Naive B cell (primary cell): ENCODE measurements around the gene SLC32A1. TPM values are rescaled to one million over a fixed set of nuclear protein-coding genes. Genes with fewer than 3 reads are reported as not detected.

Source experiments
- ATAC-seq, 2 donors: fragments of 150-1000 bp; cut with Tn5 transposase; 2 replicates each; pipeline ENCODE4 v1.10.0; 2021; ENCODE audit warnings: low read depth in 2 of 2, mild to moderate bottlenecking in 2 of 2, moderate library complexity in 2 of 2
- DNase-seq: peaks from one replicate; pipeline ENCODE4 v3.0.0; 2022
- H3K27ac Mint-ChIP-seq, 6 donors: one replicate each; pipeline ENCODE4 v1.8.0; 2020 to 2022; ENCODE audit warnings: mild to moderate bottlenecking in 6 of 6, mixed read lengths in 6 of 6, moderate library complexity in 5 of 6, inconsistent platforms in 2 of 6
- H3K27me3 Mint-ChIP-seq, 3 donors: one replicate each; pipeline ENCODE4 v1.8.0; 2021 to 2022; ENCODE audit warnings: mixed read lengths in 3 of 3, mild to moderate bottlenecking in 1 of 3
- H3K36me3 Mint-ChIP-seq, 2 donors: one replicate each; pipeline ENCODE4 v1.8.0; 2020 to 2022; ENCODE audit warnings: mixed read lengths in 2 of 2, inconsistent platforms in 1 of 2, mild to moderate bottlenecking in 1 of 2
- H3K4me1 Mint-ChIP-seq, 3 donors: one replicate each; pipeline ENCODE4 v1.8.0; 2020 to 2022; ENCODE audit warnings: mixed read lengths in 3 of 3, inconsistent platforms in 1 of 3, mild to moderate bottlenecking in 1 of 3, moderate library complexity in 1 of 3
- H3K4me3 Mint-ChIP-seq, 8 donors: one replicate each; pipeline ENCODE4 v1.8.0; 2020 to 2022; ENCODE audit warnings: mild to moderate bottlenecking in 8 of 8, mixed read lengths in 8 of 8, moderate library complexity in 8 of 8, inconsistent platforms in 2 of 8
- H3K9me3 Mint-ChIP-seq, 7 donors: one replicate each; pipeline ENCODE4 v1.8.0; 2020 to 2022; ENCODE audit warnings: mixed read lengths in 7 of 7, mild to moderate bottlenecking in 5 of 7, inconsistent platforms in 2 of 7, moderate library complexity in 1 of 7
- polyA plus RNA-seq, 6 donors: library from polyadenylated mRNA; unstranded; fragments of 300-500 nt; fragmentation: Illumina TruSeq; gene quantifications; one replicate each; pipeline ENCODE4 v1.2.3, GENCODE V29; 2021; ENCODE audit warnings: low read depth in 6 of 6

SLC32A1 gene, protein sequence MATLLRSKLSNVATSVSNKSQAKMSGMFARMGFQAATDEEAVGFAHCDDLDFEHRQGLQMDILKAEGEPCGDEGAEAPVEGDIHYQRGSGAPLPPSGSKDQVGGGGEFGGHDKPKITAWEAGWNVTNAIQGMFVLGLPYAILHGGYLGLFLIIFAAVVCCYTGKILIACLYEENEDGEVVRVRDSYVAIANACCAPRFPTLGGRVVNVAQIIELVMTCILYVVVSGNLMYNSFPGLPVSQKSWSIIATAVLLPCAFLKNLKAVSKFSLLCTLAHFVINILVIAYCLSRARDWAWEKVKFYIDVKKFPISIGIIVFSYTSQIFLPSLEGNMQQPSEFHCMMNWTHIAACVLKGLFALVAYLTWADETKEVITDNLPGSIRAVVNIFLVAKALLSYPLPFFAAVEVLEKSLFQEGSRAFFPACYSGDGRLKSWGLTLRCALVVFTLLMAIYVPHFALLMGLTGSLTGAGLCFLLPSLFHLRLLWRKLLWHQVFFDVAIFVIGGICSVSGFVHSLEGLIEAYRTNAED
- polyA plus RNA-seq = not detected

DNA sequence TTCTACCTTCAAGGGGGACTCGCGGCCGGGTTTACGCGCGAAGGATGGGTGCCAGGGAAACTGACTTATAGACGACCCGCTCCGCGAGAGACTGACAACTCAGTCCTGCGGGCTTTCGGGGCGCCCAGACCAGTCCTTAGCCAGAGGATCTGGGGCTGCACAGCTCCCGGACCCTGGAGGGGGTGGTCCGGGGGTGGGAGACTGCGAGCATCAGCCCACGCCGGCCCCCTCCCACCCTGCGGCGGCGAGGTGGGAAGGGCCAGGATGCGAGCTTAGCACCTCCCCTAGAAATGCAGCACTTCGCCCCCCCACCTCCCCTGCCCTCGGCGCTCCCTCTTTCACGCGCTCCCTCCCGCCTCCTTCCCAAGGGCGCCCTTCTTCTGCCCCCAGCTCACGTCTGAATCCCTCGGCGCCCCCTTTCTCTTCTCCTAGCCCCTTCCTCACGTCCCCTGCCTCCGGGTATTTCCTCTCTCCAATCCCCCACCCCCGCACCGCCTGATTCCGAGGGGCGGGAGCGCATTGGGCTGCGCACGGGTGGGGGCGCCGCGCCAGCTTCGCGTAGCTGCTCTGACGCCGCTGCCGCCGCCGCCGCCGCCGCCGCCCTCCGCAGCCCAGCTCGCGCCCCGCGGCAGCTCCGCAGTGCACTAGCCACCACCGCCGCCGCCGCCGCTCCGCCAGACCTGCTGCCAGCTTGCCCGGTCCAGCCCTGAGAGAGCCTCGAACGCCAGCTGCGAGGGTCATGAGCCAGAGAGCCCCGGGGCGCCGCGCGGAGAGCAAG, at the start of gene SLC32A1:
TSS of gene SLC32A1 (plus strand) at position 639 of the 778 bp plus-strand sequence. CDS start 239 bp downstream, outside the sequence.
- H3K9me3 Mint-ChIP-seq = peaks cover 0 to 22% (median 11%) of the 10 kb centered on the region in 7 donors
- H3K4me3 Mint-ChIP-seq = peak within 1 kb of the TSS; percentile 50 to 89 (median 76)
- peak; percentile 11 for DNase-seq
- H3K4me1 Mint-ChIP-seq = peaks cover 44 to 64% (median 55%) of the 10 kb centered on the region in 3 donors
- peaks cover 74 to 98% (median 91%) of the 10 kb centered on the region in 3 donors for H3K27me3 Mint-ChIP-seq
- H3K36me3 Mint-ChIP-seq = peaks cover 2 to 29% of the 10 kb centered on the region in 2 donors
- peak within 1 kb of the TSS in 5 of 6 donors; percentile 39 to 89 (median 58) for H3K27ac Mint-ChIP-seq
- ATAC-seq = no peak

DNA sequence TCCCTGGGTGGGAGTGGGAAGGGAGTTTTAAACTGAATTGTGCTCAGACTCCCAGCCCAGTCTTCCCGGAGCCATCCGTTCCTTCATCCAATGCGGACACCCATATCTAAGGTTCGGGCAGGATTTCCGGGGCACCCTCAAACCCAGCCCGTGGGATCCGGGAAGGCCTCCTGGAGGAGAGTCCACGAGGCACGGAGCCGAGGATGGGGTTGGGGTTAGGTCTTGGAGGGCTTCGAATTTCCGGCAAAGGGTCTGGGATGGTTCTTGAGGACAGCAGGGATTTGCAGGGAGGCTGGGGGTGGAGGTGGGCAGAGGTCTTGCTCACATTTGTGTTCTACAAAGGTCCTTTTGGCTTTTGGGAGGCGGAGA, 49.5 kb upstream of the SLC32A1 start:
- Mint-ChIP-seq H3K4me3 (peak overlapping the region; percentile 10 to 93 (median 82)), H3K9me3 (peaks cover 0 to 6% (median 2%) of the 10 kb centered on the region in 7 donors), H3K27me3 (peaks cover 20 to 76% (median 41%) of the 10 kb centered on the region in 3 donors), H3K4me1 (peaks cover 10 to 14% (median 14%) of the 10 kb centered on the region in 3 donors), H3K36me3 (peaks cover 0 to 4% of the 10 kb centered on the region in 2 donors), H3K27ac (peak overlapping the region in 1 of 6 donors; percentile 47)
- no peak for DNase-seq
- ATAC-seq = no peak

DNA sequence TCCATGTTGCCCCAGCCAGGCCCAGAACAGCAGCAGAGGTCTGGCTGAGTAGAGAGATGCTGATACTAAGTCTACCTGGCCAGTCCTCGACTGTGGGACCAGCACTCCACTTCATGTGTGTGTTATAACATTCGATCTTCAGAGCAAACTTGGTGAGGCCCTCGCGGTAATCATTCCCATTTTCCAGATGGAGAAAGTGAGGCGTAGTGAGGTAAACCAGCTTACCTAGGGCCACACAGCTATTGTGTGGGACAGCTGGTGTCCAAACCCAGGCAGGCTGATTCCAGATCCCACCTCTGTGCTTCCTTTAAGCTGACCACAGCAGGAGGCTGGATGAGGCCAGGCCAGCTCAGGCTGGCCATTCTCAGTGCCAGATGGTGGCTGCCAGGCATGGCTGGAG, 47.7 kb upstream of the SLC32A1 start:
- Mint-ChIP-seq H3K4me3 (no peak overlapping the region), H3K9me3 (peaks cover 2 to 12% (median 4%) of the 10 kb centered on the region in 7 donors), H3K27me3 (peaks cover 31 to 76% (median 41%) of the 10 kb centered on the region in 3 donors), H3K36me3 (no peaks in the 10 kb centered on the region), H3K4me1 (peaks cover 10 to 14% (median 14%) of the 10 kb centered on the region in 3 donors), H3K27ac (no peak overlapping the region)
- ATAC-seq = no peak
- no peak for DNase-seq

DNA sequence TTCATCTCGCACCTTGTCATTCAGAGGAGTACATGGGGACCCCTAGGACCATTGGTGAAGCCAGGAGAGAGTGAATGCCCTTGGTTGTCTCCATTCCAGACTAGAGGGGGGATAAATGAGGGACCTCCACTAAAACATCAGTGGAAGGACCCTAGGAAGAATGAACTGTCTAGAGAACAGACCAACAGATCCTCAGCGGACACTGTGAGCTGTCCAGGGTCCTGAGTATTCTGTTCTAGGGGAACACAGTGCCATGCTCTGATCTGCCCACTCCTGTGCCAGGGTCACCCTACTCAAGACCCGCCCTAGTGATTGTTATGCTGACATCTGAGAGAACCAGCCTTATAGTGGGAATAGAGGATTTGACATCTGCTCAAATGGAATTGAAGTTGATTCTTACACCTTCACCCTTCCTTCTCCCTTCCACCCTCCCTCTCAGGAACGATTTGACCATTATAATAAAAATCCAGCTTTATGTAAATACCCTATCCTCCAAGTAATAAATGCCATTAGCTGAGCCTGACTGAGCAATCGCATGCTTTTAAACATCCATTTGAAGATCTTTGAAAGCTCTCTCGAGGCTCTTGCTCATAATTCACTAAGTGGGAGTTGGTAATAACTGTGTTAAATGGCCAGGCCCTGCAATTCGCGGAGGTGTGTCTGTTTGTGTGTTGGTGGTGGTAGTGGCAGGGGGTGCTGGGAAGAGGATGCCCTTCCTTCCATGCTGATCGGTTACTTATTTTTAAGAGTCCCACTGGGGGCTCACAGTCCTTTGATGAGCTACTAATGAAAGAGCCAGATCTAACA, 43.6 kb upstream of the SLC32A1 start:
- ATAC-seq = peak in 1 of 2 donors; percentile 49
- peaks cover 42 to 69% (median 43%) of the 10 kb centered on the region in 3 donors for H3K27me3 Mint-ChIP-seq
- DNase-seq = no peak
- H3K4me3 Mint-ChIP-seq = no peak overlapping the region
- peak overlapping the region in 1 of 6 donors; percentile 55 for H3K27ac Mint-ChIP-seq
- H3K36me3 Mint-ChIP-seq = no peaks in the 10 kb centered on the region
- H3K4me1 Mint-ChIP-seq = no peaks in the 10 kb centered on the region
- peaks cover 0 to 14% (median 1%) of the 10 kb centered on the region in 7 donors for H3K9me3 Mint-ChIP-seq

DNA sequence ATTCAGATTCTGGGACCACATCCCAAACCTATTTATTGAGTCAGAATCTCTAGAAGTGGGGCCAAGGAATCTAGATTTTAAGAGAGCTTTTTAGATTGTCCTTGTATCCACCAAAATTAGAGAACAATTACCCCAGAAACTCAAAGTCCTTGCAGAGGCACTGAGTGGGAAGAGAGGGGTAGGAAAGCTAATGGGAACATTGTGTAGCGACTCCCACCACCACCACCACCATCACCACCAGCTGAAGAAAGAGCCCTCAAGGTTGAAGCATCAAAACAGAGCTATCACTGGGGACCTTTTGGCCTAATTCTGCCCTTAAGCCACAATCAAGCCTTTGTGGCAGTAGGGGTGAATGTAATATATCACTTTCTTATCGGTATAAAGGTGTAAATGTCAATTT, 39.0 kb upstream of the SLC32A1 start:
- peaks cover 0 to 15% (median 1%) of the 10 kb centered on the region in 7 donors for H3K9me3 Mint-ChIP-seq
- H3K27me3 Mint-ChIP-seq = peaks cover 59 to 88% (median 64%) of the 10 kb centered on the region in 3 donors
- no peak for DNase-seq
- no peaks in the 10 kb centered on the region for H3K4me1 Mint-ChIP-seq
- no peak overlapping the region for H3K27ac Mint-ChIP-seq
- no peak for ATAC-seq
- no peak overlapping the region for H3K4me3 Mint-ChIP-seq
- H3K36me3 Mint-ChIP-seq = no peaks in the 10 kb centered on the region

DNA sequence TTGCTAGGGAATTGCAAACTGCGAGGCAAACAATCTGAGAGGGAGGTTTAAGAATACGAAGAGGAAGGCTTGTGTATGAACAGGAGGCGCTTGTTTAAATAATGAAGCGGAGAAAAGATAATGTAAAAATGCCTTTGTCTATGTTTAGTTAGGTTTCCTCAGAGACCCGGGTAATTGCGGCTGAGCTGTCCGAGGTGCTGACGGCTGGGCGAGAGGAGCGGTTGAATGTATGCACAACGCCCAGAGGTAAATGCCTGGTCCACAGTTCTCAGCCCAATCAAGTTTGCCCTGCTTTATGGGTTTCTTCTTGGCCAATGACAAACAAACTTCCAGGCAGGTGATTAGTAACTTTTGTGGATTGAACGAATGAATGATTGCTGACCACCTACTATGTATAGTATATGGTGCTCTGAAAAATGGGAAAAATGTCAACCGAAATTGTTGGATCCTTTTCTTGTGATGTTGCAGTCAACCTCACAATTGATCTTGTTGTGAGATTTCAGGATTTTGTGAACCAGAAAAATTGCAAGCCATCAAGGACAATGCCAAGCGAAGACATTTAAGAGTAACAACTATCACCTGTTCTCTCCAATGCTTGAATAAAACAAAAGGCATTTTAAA, 38.3 kb upstream of the SLC32A1 start:
- Mint-ChIP-seq H3K27ac (no peak overlapping the region), H3K9me3 (peaks cover 0 to 16% (median 1%) of the 10 kb centered on the region in 7 donors), H3K27me3 (peaks cover 57 to 88% (median 64%) of the 10 kb centered on the region in 3 donors), H3K4me3 (no peak overlapping the region), H3K4me1 (no peaks in the 10 kb centered on the region), H3K36me3 (no peaks in the 10 kb centered on the region)
- ATAC-seq (no peak), DNase-seq (peak; percentile 14)

DNA sequence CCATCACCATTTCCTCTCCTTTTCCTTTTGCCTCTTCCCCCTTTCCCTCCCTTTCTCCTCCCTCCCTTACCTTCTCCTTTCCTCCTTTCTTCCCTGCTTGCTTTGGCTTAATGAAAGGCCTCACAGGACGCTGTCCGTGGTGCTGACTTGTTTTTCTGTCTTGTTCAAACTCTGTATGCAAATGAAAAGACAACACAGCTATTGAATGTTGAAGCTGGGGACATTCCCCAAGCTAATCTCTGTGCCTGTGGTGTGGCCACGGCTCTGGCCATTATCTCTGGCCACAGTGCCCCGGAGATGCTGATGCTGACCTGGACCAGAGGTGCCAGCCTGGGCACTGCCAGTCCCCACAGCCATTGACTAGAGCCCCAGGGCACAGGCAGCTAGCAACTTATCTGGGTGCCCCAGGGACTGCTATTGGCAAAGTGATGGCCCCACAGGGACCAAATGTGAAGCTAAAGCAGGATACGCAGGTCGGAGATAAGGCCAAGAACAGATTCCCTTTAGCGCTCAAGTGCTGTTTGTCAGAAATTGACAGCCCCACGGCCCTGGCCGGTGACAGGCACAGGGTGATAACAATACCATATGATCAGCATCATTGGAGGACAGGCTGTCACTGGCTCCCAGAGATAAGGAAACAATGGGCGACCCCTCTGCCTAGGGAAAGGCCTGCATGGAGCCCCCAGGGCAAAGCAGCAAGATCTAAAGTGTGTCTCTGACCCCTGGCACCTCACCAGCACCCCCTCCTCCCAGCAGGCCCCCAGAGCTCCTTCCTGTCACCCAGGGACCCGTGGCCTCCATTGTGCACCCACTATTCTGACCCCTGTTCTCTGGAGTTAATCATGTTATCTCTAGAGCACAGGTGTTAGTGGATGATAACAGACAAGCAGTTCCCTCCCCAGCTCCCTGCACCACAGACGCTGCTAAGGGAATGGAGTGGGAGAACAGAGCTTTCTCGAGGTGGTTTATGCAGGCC, 31.6 kb upstream of the SLC32A1 start:
- ATAC-seq (no peak), DNase-seq (peak; percentile 21)
- no peak overlapping the region for H3K27ac Mint-ChIP-seq
- no peak overlapping the region for H3K4me3 Mint-ChIP-seq
- H3K27me3 Mint-ChIP-seq = peaks cover 29 to 62% (median 46%) of the 10 kb centered on the region in 3 donors
- H3K9me3 Mint-ChIP-seq = peaks cover 0 to 15% (median 3%) of the 10 kb centered on the region in 7 donors
- H3K4me1 Mint-ChIP-seq = no peaks in the 10 kb centered on the region
- no peaks in the 10 kb centered on the region for H3K36me3 Mint-ChIP-seq

DNA sequence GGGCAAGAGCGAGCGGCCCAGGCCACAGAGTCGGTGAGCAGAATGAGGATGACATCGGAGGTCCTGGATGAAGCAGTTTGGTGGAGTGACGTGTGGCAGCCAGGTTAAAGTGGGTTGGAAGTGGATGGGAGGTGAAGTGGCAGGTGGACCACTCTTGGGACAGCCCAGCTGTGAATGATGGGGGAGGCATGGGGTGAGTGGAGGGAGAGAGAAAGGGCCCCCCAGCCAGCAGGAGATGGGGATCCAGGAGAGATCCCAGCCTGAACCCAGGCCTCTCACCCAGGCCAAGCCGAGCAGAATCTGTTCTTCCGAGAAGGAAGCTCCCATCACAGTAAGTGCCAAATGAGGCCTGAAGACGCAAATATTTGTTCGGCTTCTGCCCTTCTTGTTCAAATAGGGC, 27.0 kb upstream of the SLC32A1 start:
- Mint-ChIP-seq H3K36me3 (no peaks in the 10 kb centered on the region), H3K27ac (no peak overlapping the region), H3K9me3 (peaks cover 0 to 8% (median 3%) of the 10 kb centered on the region in 7 donors), H3K27me3 (peaks cover 11 to 28% (median 27%) of the 10 kb centered on the region in 3 donors), H3K4me1 (no peaks in the 10 kb centered on the region), H3K4me3 (no peak overlapping the region)
- DNase-seq (no peak), ATAC-seq (no peak)

DNA sequence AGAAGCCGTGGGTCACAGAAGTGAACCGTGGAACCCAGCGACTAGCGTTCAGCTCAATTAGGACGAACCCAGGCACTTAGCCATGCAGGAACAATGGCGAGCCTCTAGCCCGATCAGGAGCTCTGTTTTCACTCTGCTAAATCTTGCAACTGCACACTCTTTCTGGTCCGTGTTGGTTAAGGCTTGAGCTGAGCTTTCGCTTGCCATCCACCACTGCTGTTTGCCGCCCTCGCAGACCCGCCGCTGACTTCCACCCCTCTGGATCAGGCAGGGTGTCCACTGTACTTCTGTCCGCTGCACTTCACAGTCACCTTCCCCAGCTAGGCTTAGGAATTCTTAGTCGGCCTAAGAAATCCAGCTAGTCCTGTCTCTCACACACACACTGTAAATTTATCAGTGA, 25.7 kb upstream of the SLC32A1 start:
- H3K27ac Mint-ChIP-seq = no peak overlapping the region
- no peak for DNase-seq
- no peaks in the 10 kb centered on the region for H3K4me1 Mint-ChIP-seq
- peaks cover 0 to 8% (median 0%) of the 10 kb centered on the region in 7 donors for H3K9me3 Mint-ChIP-seq
- H3K36me3 Mint-ChIP-seq = no peaks in the 10 kb centered on the region
- no peak overlapping the region for H3K4me3 Mint-ChIP-seq
- H3K27me3 Mint-ChIP-seq = peaks cover 23 to 39% (median 23%) of the 10 kb centered on the region in 3 donors
- ATAC-seq = no peak

DNA sequence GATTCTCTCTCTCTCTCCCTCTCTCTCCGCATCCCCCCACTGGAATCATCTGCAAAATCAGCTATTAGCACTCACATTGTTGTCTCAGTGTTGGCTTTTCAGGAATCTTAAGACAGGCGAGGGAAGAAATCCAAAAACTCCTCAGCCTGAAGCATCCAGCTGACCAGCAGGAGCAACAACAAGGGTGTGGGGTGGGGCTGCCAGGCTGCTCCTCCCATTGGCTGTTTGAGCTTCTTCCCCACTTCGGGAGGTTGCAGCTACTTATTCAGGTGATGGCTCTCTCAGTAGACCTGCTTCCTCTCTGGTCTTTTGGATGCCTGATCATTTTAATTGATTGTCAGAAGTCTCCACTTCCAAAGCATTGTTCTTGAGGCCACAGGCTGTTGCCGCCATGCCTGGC, 24.1 kb upstream of the SLC32A1 start:
- Mint-ChIP-seq H3K27ac (no peak overlapping the region), H3K36me3 (no peaks in the 10 kb centered on the region), H3K4me1 (no peaks in the 10 kb centered on the region), H3K9me3 (peaks cover 0 to 2% (median 0%) of the 10 kb centered on the region in 7 donors), H3K4me3 (no peak overlapping the region), H3K27me3 (peaks cover 27 to 37% (median 29%) of the 10 kb centered on the region in 3 donors)
- DNase-seq = no peak
- ATAC-seq = no peak

DNA sequence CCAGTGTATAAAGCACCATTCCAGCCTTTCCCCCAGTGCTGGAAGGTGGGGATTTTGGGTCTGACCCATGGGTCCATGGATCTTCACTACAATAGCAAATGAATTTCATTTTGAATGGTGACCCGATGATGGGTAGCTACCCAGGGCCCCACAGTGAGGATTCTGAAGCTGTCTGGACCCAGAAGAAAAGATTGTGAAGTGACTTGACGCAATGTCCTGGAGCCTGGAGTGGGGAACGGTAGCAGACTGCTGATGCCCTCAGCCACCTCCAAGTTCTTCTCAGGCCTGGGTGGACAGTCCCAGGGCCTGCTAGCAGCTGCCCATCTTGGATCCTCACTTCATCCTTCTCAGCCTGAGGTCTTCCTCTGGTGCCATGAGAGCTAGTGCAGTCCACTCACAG, 23.4 kb upstream of the SLC32A1 start:
- Mint-ChIP-seq H3K4me1 (no peaks in the 10 kb centered on the region), H3K27me3 (peaks cover 19 to 37% (median 28%) of the 10 kb centered on the region in 3 donors), H3K9me3 (peaks cover 0 to 2% (median 0%) of the 10 kb centered on the region in 7 donors), H3K27ac (no peak overlapping the region), H3K4me3 (no peak overlapping the region), H3K36me3 (no peaks in the 10 kb centered on the region)
- no peak for DNase-seq
- ATAC-seq = no peak
